K562 (cell line): Measurements from ENCODE around the gene OGFR. TPM values are rescaled to one million over a fixed set of nuclear protein-coding genes. Genes with fewer than 3 reads are reported as not detected.

Experiments used
- ADNP ChIP-seq: fragments of 200-800 bp; sonication (Bioruptor generic); IDR thresholded peaks from 2 replicates; pipeline ENCODE4 v1.6.1; 2016; ENCODE audit warnings: missing genetic modification characterization, missing compliant biosample characterization
- ARID1B ChIP-seq: fragments of 450-650 bp; IDR thresholded peaks from 2 replicates; pipeline ENCODE4 v1.6.1; 2016; ENCODE audit warnings: antibody characterized with exemption, mild to moderate bottlenecking, inconsistent platforms
- ARID4B ChIP-seq: sonication (generic); formaldehyde crosslinking; IDR thresholded peaks from 2 replicates; pipeline ENCODE4 v1.8.0; 2022; ENCODE audit warnings: mild to moderate bottlenecking, missing genetic modification reagents
- BHLHE40 ChIP-seq: IDR thresholded peaks from 2 replicates; pipeline ENCODE4 v1.6.1; 2011; ENCODE audit warnings: low read length, improper control_type of control experiment
- BMI1 ChIP-seq: fragments of 150-350 bp; IDR thresholded peaks from 2 replicates; pipeline ENCODE4 v1.6.1; 2014; ENCODE audit warnings: low read length
- CBX5 ChIP-seq: IDR thresholded peaks from 2 replicates; pipeline ENCODE4 v1.6.1; 2014; ENCODE audit warnings: low read depth, borderline replicate concordance
- CREB3L1 ChIP-seq: fragments of 450-650 bp; IDR thresholded peaks from 2 replicates; pipeline ENCODE4 v1.6.1; 2014; ENCODE audit warnings: low read depth, mild to moderate bottlenecking, moderate library complexity, borderline replicate concordance
- E2F4 ChIP-seq: sonication (generic); formaldehyde crosslinking; IDR thresholded peaks from 2 replicates; pipeline ENCODE4 v1.8.0; 2022; ENCODE audit warnings: mild to moderate bottlenecking, low read depth, missing genetic modification reagents
- EP300 ChIP-seq: IDR thresholded peaks from 2 replicates; pipeline ENCODE4 v1.6.1; 2012; ENCODE audit warnings: low read length, improper control_type of control experiment
- ERF ChIP-seq: fragments of 450-650 bp; formaldehyde crosslinking; IDR thresholded peaks from 2 replicates; pipeline ENCODE4 v1.4.0; 2020; ENCODE audit warnings: mild to moderate bottlenecking, mixed read lengths
- HDAC2 ChIP-seq: fragments of 450-650 bp; IDR thresholded peaks from 2 replicates; pipeline ENCODE4 v1.6.1; 2016; ENCODE audit warnings: mild to moderate bottlenecking
- HDGF ChIP-seq: fragments of 450-650 bp; IDR thresholded peaks from 2 replicates; pipeline ENCODE4 v1.6.1; 2016
- MAFK ChIP-seq: IDR thresholded peaks from 2 replicates; pipeline ENCODE4 v1.6.1; 2011; ENCODE audit warnings: low read length, improper control_type of control experiment
- POLR2H ChIP-seq: IDR thresholded peaks from 2 replicates; pipeline ENCODE4 v1.6.1; 2016; ENCODE audit warnings: missing genetic modification characterization, low read depth, mild to moderate bottlenecking, control low read depth, missing compliant biosample characterization, moderate library complexity
- PRPF4 ChIP-seq: fragments of 200-400 bp; formaldehyde crosslinking; IDR thresholded peaks from one replicate; pipeline ENCODE4 v1.6.1; 2017; ENCODE audit warnings: low read length, low read depth, mild to moderate bottlenecking; ENCODE audit not compliant: insufficient read depth, poor library complexity, severe bottlenecking
- RFX5 ChIP-seq: IDR thresholded peaks from 2 replicates; pipeline ENCODE4 v1.6.1; 2011; ENCODE audit warnings: low read depth, mild to moderate bottlenecking, improper control_type of control experiment, low read length
- RHOXF2B ChIP-seq: fragments of 250-450 bp; sonication (Bioruptor Pico); conservative IDR thresholded peaks from 2 replicates; pipeline ENCODE4 v1.5.1; 2021
- SUPT5H ChIP-seq: fragments of 450-650 bp; IDR thresholded peaks from 2 replicates; pipeline ENCODE4 v1.6.1; 2016
- TCF3 ChIP-seq: sonication (generic); formaldehyde crosslinking; IDR thresholded peaks from 2 replicates; pipeline ENCODE4 v1.4.0; 2020; ENCODE audit warnings: mild to moderate bottlenecking, missing genetic modification reagents
- XRCC5 ChIP-seq: fragments of 200-400 bp; formaldehyde crosslinking; IDR thresholded peaks from 2 replicates; pipeline ENCODE4 v1.6.1; 2017; ENCODE audit warnings: low read depth, mild to moderate bottlenecking, low read length
- ZNF140 ChIP-seq: fragments of 250-450 bp; sonication (Bioruptor Pico); IDR thresholded peaks from 2 replicates; pipeline ENCODE4 v1.8.0; 2021; ENCODE audit warnings: moderate library complexity, mild to moderate bottlenecking, inconsistent platforms
- ZNF347 ChIP-seq: fragments of 450-650 bp; formaldehyde crosslinking; IDR thresholded peaks from 2 replicates; pipeline ENCODE4 v1.4.0; 2020; ENCODE audit warnings: low read depth, mild to moderate bottlenecking, moderate library complexity
- ZNF644 ChIP-seq: fragments of 200-800 bp; sonication (Bioruptor generic); IDR thresholded peaks from 2 replicates; pipeline ENCODE4 v1.6.1; 2016; ENCODE audit warnings: low read depth, missing genetic modification characterization, missing compliant biosample characterization
- polyA plus RNA-seq, 8 experiments: library from polyadenylated mRNA; depleted of rRNA in 4 of 8; stranded (reverse) in 5 of 8; unstranded in 3 of 8; fragments of >200 nt; fragmentation: Nextera tagmentation in 2 of 8; fragmentation: Illumina TruSeq in 1 of 8; extraction: Ambion mirVana in 2 of 8; extraction: Trizol in 1 of 8; gene quantifications; 2 replicates each; pipeline versions ENCODE4 v1.2.1 to v1.2.3, GENCODE V29; 2011 to 2014; ENCODE audit warnings: inconsistent platforms in 1 of 8, missing spikeins in 1 of 8
- total RNA-seq, 7 experiments: library from RNA; depleted of rRNA in 6 of 7; stranded (reverse); fragments of >200 nt in 6 of 7; fragmentation: Illumina TruSeq in 2 of 7; extraction: Trizol in 2 of 7; gene quantifications; 2 replicates each; pipeline versions ENCODE4 v1.2.1 to v1.2.3, GENCODE V29; 2011 to 2021; ENCODE audit warnings: low replicate concordance in 1 of 7

OGFR gene
- total and polyA plus RNA-seq, 9 of the 15 experiments (the other 6 are each of a cell fraction or from before 2014, with no cell fraction given) = 0.39 to 56.3 (median 17.5) TPM

GRCh38 chr20:62795023-62795761 lies 9.4 kb upstream of the OGFR start (continued):
- TF ChIP-seq ARID4B (CRISPR knock-in tag) (no peak; the same call in 1 of the 2 replicates), ZNF347 (CRISPR knock-in tag) (no peak), CREB3L1 (no peak; the same call in 1 of the 2 replicates), EP300 (no peak), ZNF644 (tag) (no peak; the same call in 1 of the 2 replicates), ZNF140 (CRISPR knock-in tag) (no peak), ADNP (peak; percentile 98), E2F4 (CRISPR knock-in tag) (no peak), HDGF (no peak), BHLHE40 (no peak; the same call in 1 of the 2 replicates), RFX5 (no peak), RHOXF2B (CRISPR knock-in tag) (no peak), CBX5 (0 out of 2 replicates have a peak, but pooled peaks have one; percentile 12), PRPF4 (no peak), POLR2H (tag) (no peak), ARID1B (no peak), ERF (CRISPR knock-in tag) (no peak), XRCC5 (no peak), HDAC2 (0 out of 2 replicates have a peak, but pooled peaks have one; percentile 73), BMI1 (no peak), MAFK (no peak), TCF3 (CRISPR knock-in tag) (no peak; the same call in 1 of the 2 replicates), SUPT5H (peak; percentile 48)
